Colonic mucosa (tissue), 4 donors: ENCODE measurements around the gene IFIT2. TPM values are rescaled to one million over a fixed set of nuclear protein-coding genes. Genes with fewer than 3 reads are reported as not detected.
"Not testable (repeated sequence)": the region's sequence is repeated elsewhere in the genome, so short reads cannot be mapped to it uniquely, and the experiment has no call there.

Experiments
- DNase-seq: peaks from one replicate; pipeline ENCODE4 v3.0.0-alpha.2; 2020
- H3K27ac ChIP-seq: fragments of 200-600 bp; one replicate; pipeline ENCODE4 v1.8.0; 2021
- H3K27me3 ChIP-seq: fragments of 200-600 bp; one replicate; pipeline ENCODE4 v1.8.0; 2021
- H3K36me3 ChIP-seq: fragments of 200-600 bp; one replicate; pipeline ENCODE4 v1.8.0; 2021
- H3K4me1 ChIP-seq: fragments of 200-600 bp; one replicate; pipeline ENCODE4 v1.8.0; 2021; ENCODE audit warnings: mild to moderate bottlenecking
- H3K4me3 ChIP-seq: fragments of 200-600 bp; one replicate; pipeline ENCODE4 v1.8.0; 2021
- H3K9ac ChIP-seq, 2 donors: one replicate each; pipeline ENCODE4 v1.7.0; 2013; ENCODE audit warnings: control low read depth in 2 of 2, low read depth in 2 of 2, low read length in 2 of 2
- H3K9me3 ChIP-seq: fragments of 200-600 bp; one replicate; pipeline ENCODE4 v1.8.0; 2021
- intact Hi-C: fragments of 100-400 bp; cut with DNase I; formaldehyde crosslinking; loops from one replicate; pipeline ENCODE4 v1.14.1; 2022
- total RNA-seq, 2 donors: library from RNA; stranded (reverse); fragmentation: NEBNext Ultra II Directional in 1 of 2; extraction: Animal tissue kit (Norgen Biotek cat#: 25700) in 1 of 2; gene quantifications; one replicate each; pipeline ENCODE4 v1.2.1, GENCODE V29; 2021
- TF ChIP-seq, protein P1 (sequence below): fragments of 200-600 bp; IDR thresholded peaks from one replicate; pipeline ENCODE4 v1.8.0; 2022; ENCODE audit warnings: antibody characterized with exemption, mild to moderate bottlenecking
- donor health status: healthy.
- donor health status: DM: no; HTN: no; CAD: no.
- donor health status: DM: no; HTN: no; CAD: no.

IFIT2 gene
- total RNA-seq, 2 donors from 2014 or later, result 4.8 to 7.5 TPM

DNA sequence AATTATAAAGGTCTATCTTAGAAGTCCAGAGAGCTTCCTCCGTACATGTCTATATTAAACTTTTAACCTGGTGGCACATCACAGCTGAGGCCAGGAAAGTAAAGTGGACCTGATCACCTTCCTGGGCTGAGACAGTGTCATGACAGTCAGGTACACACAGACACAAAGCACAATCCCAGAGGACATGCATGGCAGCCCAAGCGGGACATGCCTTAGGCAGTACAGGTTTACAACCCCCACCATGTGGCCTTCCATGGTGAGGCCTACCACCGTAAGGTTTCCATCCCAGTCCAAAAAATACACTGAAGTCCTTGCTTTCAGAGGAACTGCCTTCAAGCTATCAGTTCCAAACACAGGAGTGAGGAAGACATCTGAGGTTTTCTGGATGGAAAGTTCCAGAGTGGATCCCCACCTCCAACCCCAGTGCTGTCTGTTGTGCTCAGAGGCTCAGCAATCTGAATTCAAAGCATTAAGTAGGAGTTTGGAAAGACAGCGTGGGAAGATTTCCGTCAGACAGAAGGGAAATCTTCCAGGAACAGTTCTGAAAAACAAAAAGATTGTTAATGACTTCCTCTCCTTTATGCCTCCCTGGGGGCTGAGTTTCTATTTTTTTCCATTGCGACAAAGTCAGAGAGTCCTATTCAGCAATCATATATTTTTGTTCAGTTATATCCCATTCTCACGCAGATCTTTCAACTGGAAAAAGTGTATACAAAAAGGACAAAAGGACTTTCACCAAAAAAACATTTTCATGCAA is 46.0 kb downstream of the IFIT2 start:
- no peaks in the 10 kb centered on the region for H3K27me3 ChIP-seq
- no peaks in the 10 kb centered on the region for H3K9me3 ChIP-seq
- H3K4me3 ChIP-seq, result no peak overlapping the region
- no peaks in the 10 kb centered on the region for H3K36me3 ChIP-seq
- H3K27ac ChIP-seq, result no peak overlapping the region
- peaks cover 14% of the 10 kb centered on the region for H3K4me1 ChIP-seq
- no peak for DNase-seq
- intact Hi-C loops, result no loop called here
- H3K9ac ChIP-seq, result no peak overlapping the region
- TF ChIP-seq, protein P1, sequence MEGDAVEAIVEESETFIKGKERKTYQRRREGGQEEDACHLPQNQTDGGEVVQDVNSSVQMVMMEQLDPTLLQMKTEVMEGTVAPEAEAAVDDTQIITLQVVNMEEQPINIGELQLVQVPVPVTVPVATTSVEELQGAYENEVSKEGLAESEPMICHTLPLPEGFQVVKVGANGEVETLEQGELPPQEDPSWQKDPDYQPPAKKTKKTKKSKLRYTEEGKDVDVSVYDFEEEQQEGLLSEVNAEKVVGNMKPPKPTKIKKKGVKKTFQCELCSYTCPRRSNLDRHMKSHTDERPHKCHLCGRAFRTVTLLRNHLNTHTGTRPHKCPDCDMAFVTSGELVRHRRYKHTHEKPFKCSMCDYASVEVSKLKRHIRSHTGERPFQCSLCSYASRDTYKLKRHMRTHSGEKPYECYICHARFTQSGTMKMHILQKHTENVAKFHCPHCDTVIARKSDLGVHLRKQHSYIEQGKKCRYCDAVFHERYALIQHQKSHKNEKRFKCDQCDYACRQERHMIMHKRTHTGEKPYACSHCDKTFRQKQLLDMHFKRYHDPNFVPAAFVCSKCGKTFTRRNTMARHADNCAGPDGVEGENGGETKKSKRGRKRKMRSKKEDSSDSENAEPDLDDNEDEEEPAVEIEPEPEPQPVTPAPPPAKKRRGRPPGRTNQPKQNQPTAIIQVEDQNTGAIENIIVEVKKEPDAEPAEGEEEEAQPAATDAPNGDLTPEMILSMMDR, result no peak

DNA sequence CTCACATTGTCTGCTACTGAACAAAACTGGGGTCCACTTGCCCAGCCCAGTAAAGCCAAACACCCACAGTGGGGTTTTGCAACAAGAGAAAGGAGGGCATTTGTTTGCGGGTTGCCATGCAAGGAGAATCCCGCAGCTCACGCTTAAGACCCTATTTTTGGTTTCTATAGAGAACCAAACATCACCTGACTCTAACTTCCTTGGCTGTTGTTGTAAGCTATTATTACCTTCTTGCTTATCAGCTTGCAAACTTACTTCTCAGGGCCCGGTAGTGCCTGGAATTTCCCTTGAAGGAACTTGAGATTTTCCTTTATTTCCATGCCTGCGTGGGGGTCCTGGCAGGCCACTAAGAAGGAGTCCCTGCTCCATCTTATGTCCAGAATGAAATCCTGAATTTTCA is 46.6 kb downstream of the IFIT2 start:
- TF ChIP-seq, protein P1, result no peak
- Histone ChIP-seq H3K27ac (no peak overlapping the region), H3K4me1 (peaks cover 14% of the 10 kb centered on the region)

DNA sequence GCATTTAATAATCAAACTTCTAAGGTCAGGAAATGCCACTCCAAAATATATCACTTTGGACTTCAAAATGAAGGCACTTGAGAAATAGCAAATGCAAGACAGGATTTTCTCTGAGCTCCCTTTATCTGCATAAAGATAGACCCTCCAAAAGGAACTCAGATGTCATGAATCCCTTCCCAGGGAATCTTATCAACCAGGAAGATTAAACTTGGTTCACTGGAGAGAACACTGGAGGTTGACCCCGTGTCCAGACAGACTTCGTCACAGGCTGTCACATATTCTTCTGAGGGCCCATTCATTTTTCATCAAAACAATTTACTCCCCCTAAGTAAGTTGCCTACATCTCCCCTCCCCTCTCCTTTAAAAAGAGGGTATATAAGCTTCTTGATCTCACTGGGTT is 47.1 kb downstream of the IFIT2 start:
- Histone ChIP-seq H3K4me1 (peaks cover 14% of the 10 kb centered on the region), H3K27ac (no peak overlapping the region), H3K36me3 (no peaks in the 10 kb centered on the region), H3K9ac (no peak overlapping the region), H3K27me3 (no peaks in the 10 kb centered on the region), H3K9me3 (no peaks in the 10 kb centered on the region), H3K4me3 (no peak overlapping the region)
- TF ChIP-seq, protein P1, result no peak
- intact Hi-C loops, result no loop called here
- DNase-seq, result no peak

More for the DNA sequence above, 46.6 kb downstream of the IFIT2 start:
- intact Hi-C loops, result no loop called here
- no peaks in the 10 kb centered on the region for H3K36me3 ChIP-seq
- no peak overlapping the region for H3K4me3 ChIP-seq
- no peak overlapping the region for H3K9ac ChIP-seq
- no peak for DNase-seq
- no peaks in the 10 kb centered on the region for H3K27me3 ChIP-seq
- H3K9me3 ChIP-seq, result no peaks in the 10 kb centered on the region

DNA sequence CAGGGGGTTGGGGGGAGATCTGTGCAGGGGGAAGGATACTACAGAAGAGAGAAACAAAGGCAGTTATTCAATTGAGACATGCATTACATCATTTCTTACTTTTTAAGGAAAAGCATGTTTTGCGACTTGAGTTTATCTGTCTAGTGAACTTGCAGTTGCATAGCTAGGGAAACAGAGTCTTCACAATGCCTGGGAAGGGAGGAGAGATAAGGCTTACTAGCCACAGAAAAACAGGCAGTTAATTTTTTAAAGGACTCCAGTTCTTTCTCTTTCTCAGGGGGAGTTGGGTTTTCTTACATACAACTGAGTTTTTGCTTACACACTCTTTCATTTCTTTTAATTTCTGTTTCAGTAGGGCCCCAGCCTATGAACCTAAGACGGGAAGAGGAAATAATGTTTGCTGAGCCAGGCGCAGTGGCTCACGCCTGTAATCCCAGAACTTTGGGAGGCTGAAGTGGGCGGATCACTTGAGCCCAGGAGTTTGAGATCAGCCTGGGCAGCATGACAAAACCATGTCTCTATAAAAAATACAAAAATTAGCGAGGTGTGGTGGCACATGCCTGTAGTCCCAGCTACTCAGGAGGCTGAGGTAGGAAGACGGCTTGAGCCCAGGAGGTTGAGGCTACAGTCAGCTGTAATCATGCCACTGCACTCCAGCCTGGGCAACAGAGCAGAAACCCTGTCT is 48.9 kb downstream of the IFIT2 start:
- H3K4me3 ChIP-seq, intact Hi-C loops: not testable (repeated sequence)
- H3K9ac ChIP-seq, result peak overlapping the region; percentile 1 to 40

DNA sequence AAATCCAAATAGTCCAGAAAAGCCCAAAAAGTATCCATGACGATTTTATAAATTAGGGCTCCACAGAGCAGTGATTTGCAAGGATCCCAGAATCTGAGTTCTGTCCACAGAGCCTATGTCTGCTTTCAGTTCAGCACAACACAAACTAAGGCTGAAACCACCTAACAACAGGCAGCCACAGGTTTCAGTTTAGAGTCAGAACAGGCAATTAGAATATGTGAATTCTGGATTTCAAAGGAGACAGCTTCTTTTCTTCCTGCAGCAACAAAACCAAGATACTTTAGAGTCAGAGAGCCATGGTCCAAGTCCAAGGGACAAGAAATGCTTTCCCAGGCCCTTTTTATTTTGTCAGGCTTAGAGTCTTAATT is 49.5 kb downstream of the IFIT2 start:
- intact Hi-C loops, result no loop called here
- no peak overlapping the region for H3K4me3 ChIP-seq
- peak overlapping the region; percentile 1 to 40 for H3K9ac ChIP-seq
- no peaks in the 10 kb centered on the region for H3K36me3 ChIP-seq
- peaks cover 14% of the 10 kb centered on the region for H3K4me1 ChIP-seq
- no peaks in the 10 kb centered on the region for H3K27me3 ChIP-seq
- no peaks in the 10 kb centered on the region for H3K9me3 ChIP-seq
- DNase-seq, result no peak
- TF ChIP-seq, protein P1, result no peak
- peak overlapping the region; percentile 72 for H3K27ac ChIP-seq

More for the DNA sequence above, 48.9 kb downstream of the IFIT2 start:
- not testable (repeated sequence) for H3K9me3 ChIP-seq, H3K27me3 ChIP-seq, H3K36me3 ChIP-seq
- H3K4me1 ChIP-seq, result peaks cover 14% of the 10 kb centered on the region
- H3K27ac ChIP-seq, result peak overlapping the region; percentile 72
- DNase-seq, result peak; percentile 66
